ENCODE measurements around the gene DNMT3L.

GRCh38 chr21:44265734-44266270, 4.1 kb upstream of the DNMT3L start:
- TF ChIP-seq, protein P1, sequence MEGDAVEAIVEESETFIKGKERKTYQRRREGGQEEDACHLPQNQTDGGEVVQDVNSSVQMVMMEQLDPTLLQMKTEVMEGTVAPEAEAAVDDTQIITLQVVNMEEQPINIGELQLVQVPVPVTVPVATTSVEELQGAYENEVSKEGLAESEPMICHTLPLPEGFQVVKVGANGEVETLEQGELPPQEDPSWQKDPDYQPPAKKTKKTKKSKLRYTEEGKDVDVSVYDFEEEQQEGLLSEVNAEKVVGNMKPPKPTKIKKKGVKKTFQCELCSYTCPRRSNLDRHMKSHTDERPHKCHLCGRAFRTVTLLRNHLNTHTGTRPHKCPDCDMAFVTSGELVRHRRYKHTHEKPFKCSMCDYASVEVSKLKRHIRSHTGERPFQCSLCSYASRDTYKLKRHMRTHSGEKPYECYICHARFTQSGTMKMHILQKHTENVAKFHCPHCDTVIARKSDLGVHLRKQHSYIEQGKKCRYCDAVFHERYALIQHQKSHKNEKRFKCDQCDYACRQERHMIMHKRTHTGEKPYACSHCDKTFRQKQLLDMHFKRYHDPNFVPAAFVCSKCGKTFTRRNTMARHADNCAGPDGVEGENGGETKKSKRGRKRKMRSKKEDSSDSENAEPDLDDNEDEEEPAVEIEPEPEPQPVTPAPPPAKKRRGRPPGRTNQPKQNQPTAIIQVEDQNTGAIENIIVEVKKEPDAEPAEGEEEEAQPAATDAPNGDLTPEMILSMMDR (IDR thresholded peaks at IDR 0.05), result no peak
- no peak for TF ChIP-seq POLR2AphosphoS5 (IDR thresholded peaks at IDR 0.05)
